DND-41 (cell line): Measurements from ENCODE around the gene IGFBP6.

Source experiments
- CTCF ChIP-seq: IDR thresholded peaks from 2 replicates; pipeline ENCODE4 v1.5.1; 2012; ENCODE audit warnings: borderline replicate concordance, low read length, moderate library complexity, mild to moderate bottlenecking; ENCODE audit not compliant: poor library complexity, severe bottlenecking; ENCODE audit errors: extremely low read depth
- EZH2 ChIP-seq: IDR thresholded peaks from 3 replicates; pipeline ENCODE4 v1.6.1; 2012; ENCODE audit warnings: borderline replicate concordance, low read depth, mild to moderate bottlenecking, moderate library complexity, low read length, inconsistent platforms; ENCODE audit not compliant: severe bottlenecking

GRCh38 chr12:53151039-53151438, 53.6 kb downstream of the IGFBP6 start:
- no peak for TF ChIP-seq CTCF
- no peak for TF ChIP-seq EZH2
